OCI-LY7 (cell line): ENCODE measurements around the gene CDC25B. TPM values are rescaled to one million over a fixed set of nuclear protein-coding genes. Genes with fewer than 3 reads are reported as not detected.

Experiments used
- BruUV-seq: library from RNA; stranded (reverse); fragments of 400-500 nt; replicated peaks from 2 replicates; lab custom pipeline; 2021; lab: Mats Ljungman, UMichigan
- CTCF ChIA-PET: fragments of 300-600 bp; sonication (Branson Sonifier 250); formaldehyde crosslinking; loops from one replicate; lab custom pipeline; 2022; ENCODE audit warnings: antibody characterized with exemption; ENCODE audit not compliant: unreplicated experiment; lab: Charles Lee
- POLR2A ChIA-PET: fragments of 300-600 bp; sonication (Branson Sonifier 250); formaldehyde crosslinking; loops from one replicate; lab custom pipeline; 2022; ENCODE audit warnings: antibody characterized with exemption; lab: Charles Lee
- DNase-seq: peaks from one replicate; pipeline ENCODE4 v3.0.0-alpha.2; 2015; ENCODE audit warnings: low spot score
- H2AFZ ChIP-seq: fragments of 200-600 bp; sonication (generic), shearing (Covaris generic); 2 replicates; pipeline ENCODE4 v1.6.1; 2014; ENCODE audit warnings: mild to moderate bottlenecking, antibody characterized with exemption, low read length, moderate library complexity
- H3K27ac ChIP-seq: fragments of 200-600 bp; sonication (generic); 2 replicates; pipeline ENCODE4 v1.5.1; 2014; ENCODE audit warnings: mixed run types, low read depth, mild to moderate bottlenecking, moderate library complexity, low read length, inconsistent platforms; ENCODE audit not compliant: poor library complexity, severe bottlenecking
- H3K36me3 ChIP-seq: fragments of 200-600 bp; sonication (generic); 2 replicates; pipeline ENCODE4 v1.6.1; 2014; ENCODE audit warnings: mild to moderate bottlenecking, antibody characterized with exemption, low read length, moderate library complexity, mixed read lengths; ENCODE audit not compliant: insufficient read depth
- H3K4me1 ChIP-seq: fragments of 200-600 bp; sonication (generic); 2 replicates; pipeline ENCODE4 v1.5.1; 2014; ENCODE audit warnings: mild to moderate bottlenecking, low read length; ENCODE audit not compliant: insufficient read depth, poor library complexity, severe bottlenecking
- H3K4me2 ChIP-seq: fragments of 200-600 bp; sonication (generic); 2 replicates; pipeline ENCODE4 v1.6.1; 2014; ENCODE audit warnings: mild to moderate bottlenecking, low read length
- H3K4me3 ChIP-seq: fragments of 200-600 bp; sonication (generic); 2 replicates; pipeline ENCODE4 v1.5.1; 2014; ENCODE audit warnings: mild to moderate bottlenecking, low read depth, low read length; ENCODE audit not compliant: poor library complexity, severe bottlenecking
- H3K79me2 ChIP-seq: fragments of 200-600 bp; sonication (generic); 2 replicates; pipeline ENCODE4 v1.6.1; 2016; ENCODE audit warnings: low read depth, mild to moderate bottlenecking, low read length, moderate library complexity, mixed read lengths; ENCODE audit not compliant: insufficient read depth
- H3K9me2 ChIP-seq: fragments of 200-600 bp; sonication (generic); 2 replicates; pipeline ENCODE4 v1.6.1; 2016; ENCODE audit warnings: mild to moderate bottlenecking, low read length, mixed read lengths; ENCODE audit not compliant: insufficient read depth
- H3K9me3 ChIP-seq: fragments of 200-600 bp; sonication (generic); 2 replicates; pipeline ENCODE4 v1.6.1; 2014; ENCODE audit warnings: mild to moderate bottlenecking, mixed run types, low read length, mixed read lengths
- H4K20me1 ChIP-seq: fragments of 200-600 bp; sonication (generic); 2 replicates; pipeline ENCODE4 v1.6.1; 2014; ENCODE audit warnings: mild to moderate bottlenecking, antibody characterized with exemption, low read length, moderate library complexity, mixed read lengths; ENCODE audit not compliant: insufficient read depth
- CTCF ChIP-seq: fragments of 200-600 bp; sonication (generic); conservative IDR thresholded peaks from 2 replicates; pipeline ENCODE4 v1.5.1; 2014; ENCODE audit warnings: mild to moderate bottlenecking, antibody characterized with exemption, low read length, moderate library complexity, mixed read lengths
- EZH2phosphoT487 ChIP-seq: fragments of 200-600 bp; sonication (generic); IDR thresholded peaks from 2 replicates; pipeline ENCODE4 v1.6.1; 2018; ENCODE audit warnings: low read depth, borderline replicate concordance, mild to moderate bottlenecking, mixed run types, antibody characterized with exemption, low read length, moderate library complexity, mixed read lengths
- intact Hi-C: fragments of 100-400 bp; cut with micrococcal nuclease; formaldehyde crosslinking; loops from one replicate; pipeline ENCODE4 v1.10.0; 2022; ENCODE audit not compliant: unreplicated experiment
- total RNA-seq, 2 experiments: library from RNA; depleted of rRNA in 1 of 2; stranded (reverse); fragments of >200 nt in 1 of 2; shearing (Covaris generic) in 1 of 2; gene quantifications; 2 replicates each; pipeline ENCODE4 v1.2.3, GENCODE V29; 2014 to 2022

CDC25B gene
- total RNA-seq, 2 experiments from 2014 or later = 89.2 to 119 TPM

- intact Hi-C loops = loop anchor here (1.0 kb wide), 1 partner anchor 16 kb away; no protein-coding TSS in a partner anchor
- no peaks in the 10 kb centered on the region for H3K4me1 ChIP-seq
- TSS peak; percentile 85 for BruUV-seq
- no peak overlapping the region for H2AFZ ChIP-seq
- no peaks in the 10 kb centered on the region for H3K9me3 ChIP-seq
- H3K9me2 ChIP-seq = no peaks in the 10 kb centered on the region
- no peak for DNase-seq
- peaks cover 44% of the 10 kb centered on the region for H3K36me3 ChIP-seq
- no peaks in the 10 kb centered on the region for H4K20me1 ChIP-seq
- no peak overlapping the region for H3K27ac ChIP-seq
- TF ChIP-seq CTCF (no peak), EZH2phosphoT487 (no peak)
- CTCF ChIA-PET = interaction anchor here (0.6 to 2.0 kb wide), 2 partner anchors 8 to 15 kb away, joined by 6 to 11 read pairs; partner anchors contain the start of gene ADISSP
- POLR2A ChIA-PET = no interaction called here
- H3K4me3 ChIP-seq = no peak overlapping the region
- H3K4me2 ChIP-seq = no peak overlapping the region
- H3K79me2 ChIP-seq = no peaks in the 10 kb centered on the region
Observed at GRCh38 chr20:3753501-3754275, 42.4 kb upstream of the CDC25B start.

GRCh38 chr20:3754276-3754630 lies 41.9 kb upstream of the CDC25B start:
- Histone ChIP-seq H3K36me3 (peaks cover 46% of the 10 kb centered on the region), H3K9me3 (no peaks in the 10 kb centered on the region), H3K4me3 (no peak overlapping the region), H3K9me2 (no peaks in the 10 kb centered on the region), H3K4me2 (no peak overlapping the region), H3K4me1 (no peaks in the 10 kb centered on the region), H3K79me2 (no peaks in the 10 kb centered on the region), H2AFZ (no peak overlapping the region), H4K20me1 (no peaks in the 10 kb centered on the region), H3K27ac (no peak overlapping the region)
- DNase-seq = no peak
- intact Hi-C loops = no loop called here
- BruUV-seq = no TSS peak
- CTCF ChIA-PET = interaction anchor here (2.0 kb wide), 1 partner anchor 14 kb away, joined by 6 read pairs; the partner anchor contains the start of gene ADISSP
- POLR2A ChIA-PET = no interaction called here
- TF ChIP-seq EZH2phosphoT487 (no peak), CTCF (no peak)

DNA sequence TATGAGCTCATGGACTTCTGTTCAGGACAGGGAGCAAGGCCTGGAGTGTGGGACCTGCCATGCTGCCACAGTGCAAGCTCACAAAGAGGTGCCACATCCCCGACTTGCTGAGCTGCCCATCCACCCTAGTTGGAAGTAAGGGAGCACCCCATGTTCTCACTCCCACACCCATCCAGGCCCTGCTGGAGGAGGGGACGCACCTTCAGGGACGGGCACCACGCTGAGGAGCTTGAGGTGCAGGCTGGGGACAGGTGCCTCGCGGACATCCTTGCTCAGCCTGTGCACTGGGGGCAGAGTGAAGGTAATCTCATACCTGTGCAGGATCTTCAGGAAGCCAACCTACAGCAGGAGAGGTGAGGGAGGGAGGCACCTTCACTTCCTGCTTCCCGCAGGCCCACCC lies 40.8 kb upstream of the CDC25B start:
- no peaks in the 10 kb centered on the region for H3K4me1 ChIP-seq
- TF ChIP-seq EZH2phosphoT487 (no peak), CTCF (no peak)
- CTCF ChIA-PET = interaction anchor here (1.0 to 2.0 kb wide), 2 partner anchors 13 to 35 kb away, joined by 3 to 6 read pairs; partner anchors contain the start of gene ADISSP
- no peak overlapping the region for H3K4me2 ChIP-seq
- no peak for DNase-seq
- intact Hi-C loops = no loop called here
- POLR2A ChIA-PET = interaction anchor here (1.1 kb wide), 1 partner anchor 13 kb away, joined by 5 read pairs; no protein-coding TSS in a partner anchor
- no peaks in the 10 kb centered on the region for H3K9me2 ChIP-seq
- H3K27ac ChIP-seq = no peak overlapping the region
- BruUV-seq = no TSS peak
- no peaks in the 10 kb centered on the region for H3K79me2 ChIP-seq
- no peaks in the 10 kb centered on the region for H4K20me1 ChIP-seq
- H3K4me3 ChIP-seq = no peak overlapping the region
- no peaks in the 10 kb centered on the region for H3K9me3 ChIP-seq
- peaks cover 46% of the 10 kb centered on the region for H3K36me3 ChIP-seq
- no peak overlapping the region for H2AFZ ChIP-seq
